Transverse colon (tissue), 4 donors: Measurements from ENCODE around the gene NDUFA3. TPM values are rescaled to one million over a fixed set of nuclear protein-coding genes. Genes with fewer than 3 reads are reported as not detected.

Experiments
- DNase-seq: peaks from one replicate; pipeline ENCODE4 v3.0.0-alpha.2; 2019
- H3K27ac ChIP-seq, 4 donors: fragments of 200-600 bp; sonication (generic); 2 replicates each; pipeline ENCODE4 v1.5.1; 2016 to 2018; ENCODE audit warnings: inconsistent platforms in 4 of 4
- H3K27me3 ChIP-seq: fragments of 200-600 bp; sonication (generic); 2 replicates; pipeline ENCODE4 v1.5.1; 2017; ENCODE audit warnings: inconsistent platforms
- H3K36me3 ChIP-seq, 4 donors: fragments of 200-600 bp; sonication (generic); 2 replicates each; pipeline ENCODE4 v1.5.1; 2017 to 2019; ENCODE audit warnings: inconsistent platforms in 4 of 4
- H3K4me1 ChIP-seq, 4 donors: fragments of 200-600 bp; sonication (generic); 2 replicates each; pipeline ENCODE4 v1.5.1; 2017 to 2020; ENCODE audit warnings: inconsistent platforms in 4 of 4
- H3K4me3 ChIP-seq, 4 donors: fragments of 200-600 bp; sonication (generic); 1 replicate in 1 of 4; 2 replicates in 3 of 4; pipeline versions ENCODE4 v1.5.1 to v1.6.1; 2017 to 2019; ENCODE audit warnings: inconsistent platforms in 4 of 4
- H3K9me3 ChIP-seq, 2 donors: fragments of 200-600 bp; sonication (generic); 2 replicates each; pipeline ENCODE4 v1.5.1; 2017 to 2019; ENCODE audit warnings: inconsistent platforms in 2 of 2
- CTCF ChIP-seq, 5 experiments: fragments of 200-600 bp in 3 of 5; fragments of 450-650 bp in 2 of 5; sonication (generic) in 3 of 5; IDR thresholded peaks; 1 replicate in 2 of 5; 2 replicates in 3 of 5; pipeline ENCODE4 v1.5.1; 2016 to 2017; ENCODE audit warnings: antibody characterized with exemption in 5 of 5, inconsistent platforms in 3 of 5, mild to moderate bottlenecking in 2 of 5, moderate library complexity in 1 of 5
- EP300 ChIP-seq: sonication (generic); formaldehyde crosslinking; IDR thresholded peaks from one replicate; pipeline ENCODE4 v1.6.1; 2017; ENCODE audit warnings: antibody characterized with exemption, low read depth
- POLR2A ChIP-seq: fragments of 450-650 bp; IDR thresholded peaks from one replicate; pipeline ENCODE4 v1.6.1; 2016; ENCODE audit warnings: antibody characterized with exemption, mild to moderate bottlenecking, moderate library complexity
- POLR2AphosphoS5 ChIP-seq, 3 donors: sonication (generic); formaldehyde crosslinking; IDR thresholded peaks; one replicate each; pipeline ENCODE4 v1.6.1; 2016; ENCODE audit warnings: antibody characterized with exemption in 3 of 3
- WGBS, 2 donors: methylation state at CpG; one replicate each; pipeline ENCODE4 v1.1.5; 2018; ENCODE audit warnings: low coverage in 1 of 2; 5-methylcytosine and 5-hydroxymethylcytosine counted together
- in situ Hi-C, 4 donors: fragments of 200-750 bp; cut with MboI; loops; one replicate each; pipeline versions ENCODE4 v1.15.0 to v1.15.1; 2017; ENCODE audit warnings: low sequenced_read_pairs in 3 of 4, low pct_ligation_motif_present in 1 of 4, low pct_unique_long_range_greater_than_20kb in 1 of 4
- intact Hi-C: fragments of 100-400 bp; cut with DNase I; formaldehyde crosslinking; loops from one replicate; pipeline ENCODE4 v1.15.1; 2023; ENCODE audit warnings: low total_unique reads
- total RNA-seq, 4 donors: library from RNA; depleted of rRNA; stranded (reverse); fragments of >200 nt; gene quantifications; one replicate each; pipeline ENCODE4 v1.1.0, GENCODE V29; 2016

NDUFA3 gene
- total RNA-seq, 4 donors from 2014 or later: 25.4 to 316 (median 97.3) TPM

GRCh38 chr19:54121259-54121658, 18.6 kb downstream of the NDUFA3 start:
- H3K9me3 ChIP-seq: no peaks in the 10 kb centered on the region
- no peak overlapping the region for H3K27ac ChIP-seq
- peaks cover 5 to 9% (median 7%) of the 10 kb centered on the region in 4 donors for H3K4me1 ChIP-seq
- peaks cover 0 to 57% (median 13%) of the 10 kb centered on the region in 4 donors for H3K36me3 ChIP-seq
- intact Hi-C loops (loop anchor here (5.0 kb wide), 1 partner anchor 1151 kb away; no protein-coding TSS in a partner anchor), in situ Hi-C loops (no loop called here)
- no peak overlapping the region for H3K4me3 ChIP-seq
- TF ChIP-seq CTCF (IDR thresholded peaks at IDR 0.05) (no peak), EP300 (no peak), POLR2A (no peak), POLR2AphosphoS5 (IDR thresholded peaks at IDR 0.05) (no peak)
- H3K27me3 ChIP-seq: no peaks in the 10 kb centered on the region
- DNase-seq: peak; percentile 54
- WGBS, 2 donors: 42 to 61% methylated on average over 2 to 10 of the region's 10 CpGs

DNA sequence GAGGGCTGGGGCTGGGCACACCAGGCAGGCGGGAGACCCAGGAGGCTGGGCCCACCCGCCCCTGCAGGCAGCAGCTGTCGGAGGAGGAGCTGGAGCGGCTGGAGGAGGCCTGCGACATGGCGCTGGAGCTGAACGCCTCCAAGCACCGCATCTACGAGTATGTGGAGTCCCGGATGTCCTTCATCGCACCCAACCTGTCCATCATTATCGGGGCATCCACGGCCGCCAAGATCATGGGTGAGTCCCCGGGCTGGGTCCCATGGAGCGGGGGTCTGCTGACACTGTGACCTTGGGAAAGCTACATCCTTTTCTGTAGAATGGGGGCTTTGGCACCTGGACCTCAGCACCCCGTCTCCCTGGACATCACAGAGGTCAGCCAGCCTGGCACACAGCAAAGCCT, 21.0 kb downstream of the NDUFA3 start:
- Histone ChIP-seq H3K4me3 (no peak overlapping the region), H3K36me3 (peaks cover 0 to 75% (median 12%) of the 10 kb centered on the region in 4 donors), H3K9me3 (no peaks in the 10 kb centered on the region), H3K27me3 (no peaks in the 10 kb centered on the region), H3K27ac (no peak overlapping the region), H3K4me1 (no peaks in the 10 kb centered on the region)
- no peak for DNase-seq
- 92% methylated on average over 17 of the region's 17 CpGs; no CpG with 5 or more reads in 1 of the 2 donors for WGBS, 2 donors
- in situ Hi-C loops: no loop called here
- intact Hi-C loops: loop anchor here (5.0 kb wide), 1 partner anchor 1149 kb away; no protein-coding TSS in a partner anchor
- TF ChIP-seq CTCF (IDR thresholded peaks at IDR 0.05): no peak
- TF ChIP-seq EP300: no peak
- TF ChIP-seq POLR2A: no peak
- TF ChIP-seq POLR2AphosphoS5 (IDR thresholded peaks at IDR 0.05): no peak

GRCh38 chr19:54124393-54124792, 21.7 kb downstream of the NDUFA3 start:
- Histone ChIP-seq H3K9me3 (no peaks in the 10 kb centered on the region), H3K36me3 (peaks cover 0 to 79% (median 14%) of the 10 kb centered on the region in 4 donors), H3K27ac (no peak overlapping the region), H3K27me3 (no peaks in the 10 kb centered on the region), H3K4me3 (no peak overlapping the region), H3K4me1 (no peaks in the 10 kb centered on the region)
- in situ Hi-C loops: no loop called here
- TF ChIP-seq POLR2A (no peak), POLR2AphosphoS5 (IDR thresholded peaks at IDR 0.05) (no peak)
- no peak for DNase-seq
- intact Hi-C loops: loop anchor here (5.0 kb wide), 1 partner anchor 1148 kb away; no protein-coding TSS in a partner anchor
- WGBS, 2 donors: 93% methylated on average over 18 of the region's 19 CpGs; no CpG with 5 or more reads in 1 of the 2 donors

DNA sequence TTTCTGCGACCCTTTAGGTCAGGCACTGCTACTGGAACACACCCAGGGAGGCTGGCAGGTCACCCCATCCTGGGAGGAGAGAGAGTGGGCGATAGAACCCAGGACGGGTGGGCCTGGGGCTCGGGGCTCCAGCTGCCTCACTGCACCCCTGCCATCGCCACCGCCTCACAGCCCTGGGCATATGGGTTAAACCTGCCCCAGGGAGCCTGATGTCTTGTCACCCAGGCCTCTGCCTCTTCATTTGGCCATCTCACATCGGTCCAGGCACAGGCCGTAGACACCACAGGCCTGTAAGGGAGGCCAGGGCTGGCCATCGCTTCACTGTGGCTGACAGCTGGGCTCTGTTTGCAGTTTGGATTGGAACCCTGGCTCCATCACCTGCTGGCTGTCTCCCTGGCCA, 23.1 kb downstream of the NDUFA3 start:
- 87% methylated on average over 9 of the region's 9 CpGs; no CpG with 5 or more reads in 1 of the 2 donors for WGBS, 2 donors
- H3K4me1 ChIP-seq: no peaks in the 10 kb centered on the region
- DNase-seq: no peak
- in situ Hi-C loops (no loop called here), intact Hi-C loops (no loop called here)
- no peaks in the 10 kb centered on the region for H3K27me3 ChIP-seq
- no peaks in the 10 kb centered on the region for H3K9me3 ChIP-seq
- no peak overlapping the region for H3K4me3 ChIP-seq
- H3K27ac ChIP-seq: no peak overlapping the region
- TF ChIP-seq POLR2AphosphoS5 (IDR thresholded peaks at IDR 0.05) (no peak), CTCF (IDR thresholded peaks at IDR 0.05) (no peak), POLR2A (no peak), EP300 (no peak)
- H3K36me3 ChIP-seq: peaks cover 0 to 75% (median 16%) of the 10 kb centered on the region in 4 donors
